NCI-H1930 (cell line): ENCODE results near the gene MALRD1.

Experiments
- DNase-seq, 2 experiments: peaks; one replicate each; lab custom pipeline; 2025; lab: John Stamatoyannopoulos, UW

Gene MALRD1

GRCh38 chr10:19653931-19654330 lies 605.3 kb downstream of the MALRD1 start:
- DNase-seq = no peak

GRCh38 chr10:19654576-19654975 lies 606.0 kb downstream of the MALRD1 start:
- no peak for DNase-seq

- DNase-seq = no peak
Observed at GRCh38 chr10:19656420-19657042, 607.9 kb downstream of the MALRD1 start.

GRCh38 chr10:19658131-19658530 lies 609.5 kb downstream of the MALRD1 start:
- no peak for DNase-seq

GRCh38 chr10:19658622-19659233 lies 610.1 kb downstream of the MALRD1 start:
- no peak for DNase-seq

- no peak for DNase-seq
Observed at GRCh38 chr10:19659920-19660655, 611.5 kb downstream of the MALRD1 start.

- DNase-seq = no peak
Observed at GRCh38 chr10:19663344-19663743, 614.7 kb downstream of the MALRD1 start.

- no peak for DNase-seq
Observed at GRCh38 chr10:19668116-19668515, 619.5 kb downstream of the MALRD1 start.

- DNase-seq = no peak
Observed at GRCh38 chr10:19676063-19676462, 627.5 kb downstream of the MALRD1 start.

- no peak for DNase-seq
Observed at GRCh38 chr10:19683356-19683755, 634.8 kb downstream of the MALRD1 start.

GRCh38 chr10:19683960-19684359 lies 635.4 kb downstream of the MALRD1 start:
- no peak for DNase-seq

- no peak for DNase-seq
Observed at GRCh38 chr10:19688344-19688743, 639.7 kb downstream of the MALRD1 start.

- DNase-seq = no peak
Observed at GRCh38 chr10:19689231-19689630, 640.6 kb downstream of the MALRD1 start.

- DNase-seq = no peak
Observed at GRCh38 chr10:19699299-19699698, 650.7 kb downstream of the MALRD1 start.

GRCh38 chr10:19701427-19702052 lies 652.9 kb downstream of the MALRD1 start:
- no peak for DNase-seq

GRCh38 chr10:19702215-19702614 lies 653.6 kb downstream of the MALRD1 start:
- DNase-seq = no peak

- no peak for DNase-seq
Observed at GRCh38 chr10:19704544-19704943, 655.9 kb downstream of the MALRD1 start.

- DNase-seq = no peak
Observed at GRCh38 chr10:19705250-19705649, 656.6 kb downstream of the MALRD1 start.

GRCh38 chr10:19706904-19707303 lies 658.3 kb downstream of the MALRD1 start:
- no peak for DNase-seq

- no peak for DNase-seq
Observed at GRCh38 chr10:19707376-19707775, 658.8 kb downstream of the MALRD1 start.

GRCh38 chr10:19708031-19708430 lies 659.4 kb downstream of the MALRD1 start:
- no peak for DNase-seq

- DNase-seq = no peak
Observed at GRCh38 chr10:19710600-19710999, 662.0 kb downstream of the MALRD1 start.

- DNase-seq = no peak
Observed at GRCh38 chr10:19713159-19713558, 664.6 kb downstream of the MALRD1 start.
